Effector CD4-positive, alpha-beta T cell (primary cell): ENCODE measurements around the gene SNX27.
"Not testable (repeated sequence)": the region's sequence is repeated elsewhere in the genome, so short reads cannot be mapped to it uniquely, and the experiment has no call there.

ENCODE experiments used
- DNase-seq: peaks from one replicate; pipeline ENCODE4 v3.0.0-alpha.2; 2020
- total RNA-seq: gene quantifications from one replicate; lab custom pipeline; 2026; lab: John Stamatoyannopoulos, UW

Gene SNX27
- 46.2 reads per million, percentile 66 among the genes with 10 or more reads in this experiment for total RNA-seq

DNA sequence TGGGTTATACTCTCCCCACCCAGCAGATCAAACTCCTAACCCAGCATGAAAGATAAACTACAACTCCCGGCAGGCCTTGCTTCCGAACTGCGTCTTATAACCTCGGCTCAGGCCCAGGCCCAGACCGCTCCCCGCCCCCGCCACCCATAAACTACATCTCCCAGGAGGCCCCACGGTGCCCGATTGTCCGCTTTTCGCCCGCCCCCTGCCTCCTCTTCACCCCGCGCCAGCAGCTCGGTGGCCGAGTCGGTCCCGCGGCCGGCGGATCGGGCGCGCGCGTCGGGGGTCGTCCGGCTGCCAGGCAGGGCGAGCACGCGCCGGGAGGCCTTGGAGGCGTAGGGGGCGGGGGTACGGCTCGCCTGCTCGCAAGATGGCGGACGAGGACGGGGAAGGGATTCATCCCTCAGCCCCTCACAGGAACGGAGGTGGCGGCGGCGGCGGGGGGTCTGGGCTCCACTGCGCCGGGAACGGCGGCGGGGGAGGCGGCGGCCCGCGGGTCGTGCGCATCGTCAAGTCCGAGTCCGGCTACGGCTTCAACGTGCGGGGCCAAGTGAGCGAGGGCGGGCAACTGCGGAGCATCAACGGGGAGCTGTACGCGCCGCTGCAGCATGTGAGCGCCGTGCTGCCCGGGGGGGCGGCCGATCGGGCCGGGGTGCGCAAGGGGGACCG, at the start of gene SNX27:
TSS of gene SNX27 (plus strand) at position 219 of the 669 bp plus-strand sequence. CDS start at position 371, 152 bp downstream.
- peak; percentile 86 for DNase-seq

- DNase-seq, result no peak
Measured at GRCh38 chr1:151562661-151563060, 49.2 kb upstream of the SNX27 start.

- no peak for DNase-seq
Measured at GRCh38 chr1:151563376-151563775, 48.5 kb upstream of the SNX27 start.

- DNase-seq, result no peak
Measured at GRCh38 chr1:151565502-151566189, 46.2 kb upstream of the SNX27 start.

GRCh38 chr1:151568626-151569088, 43.2 kb upstream of the SNX27 start:
- DNase-seq, result no peak

DNA sequence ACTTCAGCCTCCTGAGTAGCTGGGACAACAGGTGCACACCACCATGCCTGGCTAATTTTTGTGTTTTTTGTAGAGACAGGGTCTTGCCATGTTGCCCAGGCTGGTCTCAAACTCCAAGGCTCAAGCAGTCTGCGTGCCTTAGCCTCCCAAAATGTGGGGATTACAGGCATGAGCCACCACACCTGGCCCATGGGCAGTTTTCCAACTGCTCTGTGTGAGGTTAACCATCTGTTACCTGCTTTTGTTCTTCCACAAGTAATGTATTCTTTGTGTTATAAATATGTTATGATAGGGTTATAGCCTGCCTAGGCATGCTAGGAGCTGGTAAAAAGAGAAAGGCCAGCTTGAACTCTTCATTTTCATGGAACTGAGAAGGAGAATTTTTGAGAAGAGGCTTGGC, 41.0 kb upstream of the SNX27 start:
- no peak for DNase-seq

GRCh38 chr1:151574575-151575529, 37.0 kb upstream of the SNX27 start:
- no peak for DNase-seq

GRCh38 chr1:151577173-151577572, 34.7 kb upstream of the SNX27 start:
- DNase-seq, result no peak

- DNase-seq, result no peak
Measured at GRCh38 chr1:151578941-151579340, 32.9 kb upstream of the SNX27 start.

- no peak for DNase-seq
Measured at GRCh38 chr1:151579436-151580225, 32.2 kb upstream of the SNX27 start.

DNA sequence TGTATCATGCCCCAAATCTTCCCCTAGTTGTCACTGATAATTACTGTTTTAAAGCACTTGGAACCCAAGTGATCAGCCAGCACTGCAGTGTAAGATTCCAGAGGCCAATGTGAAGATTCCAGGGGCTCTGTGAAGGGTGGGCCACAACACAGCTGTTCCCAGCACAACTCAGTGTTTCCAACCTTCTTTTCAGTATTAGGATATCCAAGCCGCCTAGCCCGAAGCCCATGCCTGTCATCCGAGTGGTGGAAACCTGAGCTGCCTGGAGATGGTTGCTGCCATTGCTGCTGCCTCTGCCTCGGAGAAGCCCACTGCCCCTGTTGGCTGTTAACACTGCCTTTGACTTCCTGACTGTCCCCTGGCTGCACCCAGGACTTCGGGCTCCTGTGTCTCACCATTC, 30.4 kb upstream of the SNX27 start:
- DNase-seq, result no peak

DNA sequence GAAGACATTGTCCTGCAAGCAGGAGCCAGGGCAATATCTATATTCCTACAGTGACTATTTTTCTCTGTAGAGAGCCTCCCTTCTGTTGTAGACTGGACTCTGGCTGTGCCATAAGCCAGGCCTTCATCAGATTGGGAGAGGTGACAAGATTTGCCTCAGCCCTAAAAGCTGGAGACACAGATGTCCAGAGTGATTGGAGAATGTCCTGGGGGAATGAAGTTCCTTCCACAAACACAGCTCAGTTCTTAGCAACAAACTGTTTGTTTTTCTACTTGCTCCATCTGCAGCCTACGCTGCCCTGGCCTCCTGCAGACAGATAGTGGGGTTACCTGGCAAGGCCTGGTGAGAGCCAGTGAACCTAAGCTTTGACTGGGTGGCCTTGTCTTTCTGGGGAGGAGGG, 29.9 kb upstream of the SNX27 start:
- no peak for DNase-seq

DNA sequence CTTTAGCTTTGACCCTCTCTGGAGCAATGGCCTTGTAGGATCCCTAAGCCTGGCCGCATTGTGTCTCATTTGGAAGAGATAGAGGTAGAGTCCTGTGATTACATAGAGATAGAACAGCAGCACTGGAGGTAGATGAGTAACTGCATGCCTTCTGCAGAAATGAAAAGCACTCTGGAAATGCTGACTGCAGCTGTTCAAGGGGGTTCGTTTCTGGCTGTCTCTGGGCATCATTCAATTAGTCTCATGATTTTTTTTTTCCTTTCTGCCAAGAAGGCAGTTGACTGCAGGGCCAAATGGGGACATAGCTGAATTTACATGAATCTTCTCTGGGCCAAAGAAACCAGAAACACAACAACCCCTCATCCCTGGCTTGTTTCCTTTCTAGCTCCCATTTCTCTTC, 28.1 kb upstream of the SNX27 start:
- DNase-seq, result no peak

DNA sequence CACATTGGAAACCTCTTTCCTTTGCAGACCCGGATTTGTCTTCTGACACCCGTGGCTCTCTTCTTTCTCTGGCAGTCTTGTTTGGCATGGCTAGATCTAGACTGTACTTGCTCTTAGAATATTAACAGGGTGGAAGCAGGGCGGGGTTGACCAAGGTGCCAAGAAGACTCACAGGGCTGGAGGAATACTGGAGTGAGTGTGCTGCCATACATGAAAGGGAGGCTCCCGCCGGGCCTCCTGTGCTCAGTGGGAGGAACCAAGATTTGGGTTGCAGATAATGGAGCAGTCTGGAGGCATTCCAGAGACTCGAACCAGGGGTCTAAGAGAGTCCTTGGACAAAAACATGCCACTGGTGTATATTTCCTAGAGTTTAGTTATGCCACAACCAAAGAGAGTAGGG, 27.6 kb upstream of the SNX27 start:
- DNase-seq, result no peak

GRCh38 chr1:151584780-151585179, 27.1 kb upstream of the SNX27 start:
- DNase-seq, result no peak

- no peak for DNase-seq
Measured at GRCh38 chr1:151585622-151586021, 26.2 kb upstream of the SNX27 start.

DNA sequence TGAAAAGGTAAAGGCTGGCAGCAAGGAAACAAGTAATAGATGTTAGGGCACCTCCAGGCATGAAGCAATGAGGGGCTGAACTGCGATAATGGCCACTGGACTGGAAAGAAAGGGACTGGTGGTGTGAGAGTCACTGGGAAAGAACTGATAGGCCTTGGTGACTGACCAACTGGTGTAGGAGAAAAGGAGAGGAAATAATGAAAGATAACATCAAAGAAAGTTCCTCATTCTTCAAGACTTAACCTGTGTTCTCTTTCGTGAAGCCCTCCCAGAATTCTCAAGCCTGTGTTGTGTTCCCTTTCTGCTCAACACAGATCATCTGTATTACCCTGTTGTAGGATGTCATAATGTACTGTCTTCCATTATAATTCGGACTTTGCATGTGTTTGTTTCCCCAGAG, 20.9 kb upstream of the SNX27 start:
- no peak for DNase-seq

DNA sequence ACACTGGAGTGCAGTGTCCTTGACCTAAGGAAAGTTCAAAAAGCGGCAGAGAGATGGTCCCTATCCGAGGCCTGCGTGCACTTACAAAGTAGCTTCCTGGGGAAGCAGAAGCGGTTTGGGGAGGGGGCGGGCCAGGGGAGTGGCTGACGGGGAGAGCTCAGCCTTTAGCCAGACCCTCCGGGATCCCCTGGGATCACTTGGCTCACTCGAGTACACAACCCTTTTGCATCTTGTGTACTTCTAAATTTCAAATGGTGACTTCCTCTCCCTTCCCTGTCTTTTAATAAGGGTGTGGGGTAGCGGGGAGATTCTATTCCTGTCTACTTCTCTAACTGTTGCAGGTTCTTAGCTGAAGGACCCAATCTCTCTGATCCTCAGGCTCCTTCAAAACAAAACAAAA, 18.1 kb upstream of the SNX27 start:
- DNase-seq, result no peak

GRCh38 chr1:151594143-151594625, 17.7 kb upstream of the SNX27 start:
- peak; percentile 84 for DNase-seq

DNA sequence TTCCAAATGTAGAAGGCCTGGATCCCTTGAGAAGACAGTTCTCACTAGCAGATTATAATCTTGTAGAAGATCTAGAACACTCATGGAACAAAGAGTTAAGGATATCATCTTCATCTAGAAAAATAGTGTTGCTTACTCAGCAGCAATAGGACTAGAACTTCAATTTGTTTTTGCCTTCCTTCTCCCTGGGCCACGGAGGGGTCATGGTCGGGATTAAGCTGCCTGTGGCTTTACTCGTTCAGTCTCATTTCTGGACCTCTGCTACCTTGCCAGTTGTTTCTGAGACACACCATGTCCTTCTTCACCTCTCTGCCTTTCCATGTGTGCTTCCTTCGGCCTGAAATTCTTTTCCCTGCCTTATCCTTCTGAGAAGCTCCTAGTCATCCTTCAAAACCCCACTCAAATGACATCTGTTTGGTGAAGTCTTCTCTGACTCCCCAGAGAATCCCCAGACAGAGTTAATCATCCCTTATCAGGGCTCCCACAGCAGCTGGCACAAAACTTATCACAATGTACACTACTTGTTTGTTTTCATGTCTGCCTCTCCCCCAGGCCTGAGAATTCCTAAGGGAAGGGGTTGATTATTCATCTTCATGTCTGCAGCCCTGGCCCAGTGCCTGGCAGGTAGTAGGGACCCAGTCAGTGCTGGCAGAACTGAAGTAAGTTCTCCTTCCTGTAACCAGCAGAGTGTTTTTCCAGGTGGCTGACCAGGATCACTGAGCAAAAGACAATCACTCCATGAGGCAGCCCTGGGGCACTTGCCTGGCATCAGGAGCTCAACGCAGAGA, 15.5 kb upstream of the SNX27 start:
- DNase-seq, result no peak

DNA sequence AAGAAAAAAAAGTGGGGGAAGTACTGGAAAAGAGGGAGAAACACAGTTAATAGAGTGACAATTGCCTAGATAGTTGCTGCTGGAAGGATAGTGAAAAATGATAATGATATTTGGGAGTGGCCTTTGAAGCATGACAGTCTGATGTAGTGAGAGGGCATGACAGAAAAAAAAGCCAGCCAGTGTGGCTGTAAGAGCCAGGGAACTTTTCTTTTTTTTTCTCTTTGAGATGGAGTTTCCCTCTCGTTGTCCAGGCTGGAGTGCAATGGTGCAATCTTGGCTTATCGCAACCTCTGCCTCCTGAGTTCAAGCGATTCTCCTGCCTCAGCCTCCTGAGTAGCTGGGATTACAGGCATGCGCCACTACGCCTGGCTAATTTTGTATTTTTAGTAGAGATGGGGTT, 9.3 kb upstream of the SNX27 start:
- not testable (repeated sequence) for DNase-seq
